ENCODE data around the gene SERPINB3.

- TF ChIP-seq CTCF (conservative IDR thresholded peaks at IDR 0.05; ENCODE audit: low read length) (no peak), EZH2phosphoT487 (IDR thresholded peaks at IDR 0.05; ENCODE audit: borderline replicate concordance, low read depth, low read length) (no peak)
These were observed 18.3 kb upstream of the SERPINB3 start for GRCh38 chr18:63679820-63680606.

Data from OCI-LY7 (cell line).